ENCODE measurements around the gene AP3B1. TPM values are rescaled to one million over a fixed set of nuclear protein-coding genes. Genes with fewer than 3 reads are reported as not detected.

AP3B1 gene, protein sequence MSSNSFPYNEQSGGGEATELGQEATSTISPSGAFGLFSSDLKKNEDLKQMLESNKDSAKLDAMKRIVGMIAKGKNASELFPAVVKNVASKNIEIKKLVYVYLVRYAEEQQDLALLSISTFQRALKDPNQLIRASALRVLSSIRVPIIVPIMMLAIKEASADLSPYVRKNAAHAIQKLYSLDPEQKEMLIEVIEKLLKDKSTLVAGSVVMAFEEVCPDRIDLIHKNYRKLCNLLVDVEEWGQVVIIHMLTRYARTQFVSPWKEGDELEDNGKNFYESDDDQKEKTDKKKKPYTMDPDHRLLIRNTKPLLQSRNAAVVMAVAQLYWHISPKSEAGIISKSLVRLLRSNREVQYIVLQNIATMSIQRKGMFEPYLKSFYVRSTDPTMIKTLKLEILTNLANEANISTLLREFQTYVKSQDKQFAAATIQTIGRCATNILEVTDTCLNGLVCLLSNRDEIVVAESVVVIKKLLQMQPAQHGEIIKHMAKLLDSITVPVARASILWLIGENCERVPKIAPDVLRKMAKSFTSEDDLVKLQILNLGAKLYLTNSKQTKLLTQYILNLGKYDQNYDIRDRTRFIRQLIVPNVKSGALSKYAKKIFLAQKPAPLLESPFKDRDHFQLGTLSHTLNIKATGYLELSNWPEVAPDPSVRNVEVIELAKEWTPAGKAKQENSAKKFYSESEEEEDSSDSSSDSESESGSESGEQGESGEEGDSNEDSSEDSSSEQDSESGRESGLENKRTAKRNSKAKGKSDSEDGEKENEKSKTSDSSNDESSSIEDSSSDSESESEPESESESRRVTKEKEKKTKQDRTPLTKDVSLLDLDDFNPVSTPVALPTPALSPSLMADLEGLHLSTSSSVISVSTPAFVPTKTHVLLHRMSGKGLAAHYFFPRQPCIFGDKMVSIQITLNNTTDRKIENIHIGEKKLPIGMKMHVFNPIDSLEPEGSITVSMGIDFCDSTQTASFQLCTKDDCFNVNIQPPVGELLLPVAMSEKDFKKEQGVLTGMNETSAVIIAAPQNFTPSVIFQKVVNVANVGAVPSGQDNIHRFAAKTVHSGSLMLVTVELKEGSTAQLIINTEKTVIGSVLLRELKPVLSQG
- total RNA-seq: 47.6 TPM

DNA sequence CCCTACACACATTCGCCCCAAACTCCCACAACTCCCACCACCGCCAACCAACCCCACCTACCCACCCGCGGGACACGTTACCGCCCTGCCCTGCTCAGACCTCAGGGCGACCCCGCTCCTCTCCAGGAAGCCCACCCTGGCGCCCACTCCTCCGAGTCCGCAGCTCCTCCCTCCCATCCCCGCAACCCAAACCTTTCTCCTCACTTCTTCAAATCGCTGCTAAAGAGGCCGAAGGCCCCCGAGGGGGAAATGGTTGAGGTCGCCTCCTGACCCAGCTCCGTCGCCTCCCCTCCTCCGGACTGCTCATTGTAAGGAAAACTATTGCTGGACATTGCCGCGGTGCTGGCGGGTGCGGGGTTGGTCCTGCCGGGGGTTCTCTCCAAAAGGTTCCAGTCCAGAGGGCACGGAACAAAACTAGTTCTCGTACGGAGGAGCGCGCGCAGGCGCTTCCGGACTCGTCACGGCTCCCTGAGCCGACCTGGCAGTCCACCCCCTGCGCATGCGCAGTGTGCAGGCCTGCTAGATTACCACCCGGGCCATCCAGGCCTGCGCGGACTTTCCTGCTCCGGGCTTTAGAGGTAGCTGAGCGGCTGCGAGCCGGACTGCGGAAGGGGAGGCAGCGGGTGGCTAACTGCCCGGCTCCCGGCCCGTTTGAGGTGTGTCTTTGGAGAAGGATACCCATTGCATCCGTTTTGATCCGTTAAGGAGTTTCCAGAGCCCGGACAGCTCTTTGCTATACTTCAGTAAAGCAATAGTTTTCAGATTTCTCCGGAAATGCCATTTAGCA lies at the start of gene AP3B1:
Gene AP3B1 (minus strand): TSS at position 451 of the 787 bp plus-strand sequence. CDS start 119 bp downstream, at position 332.
- peak; percentile 100 for DNase-seq

DNA sequence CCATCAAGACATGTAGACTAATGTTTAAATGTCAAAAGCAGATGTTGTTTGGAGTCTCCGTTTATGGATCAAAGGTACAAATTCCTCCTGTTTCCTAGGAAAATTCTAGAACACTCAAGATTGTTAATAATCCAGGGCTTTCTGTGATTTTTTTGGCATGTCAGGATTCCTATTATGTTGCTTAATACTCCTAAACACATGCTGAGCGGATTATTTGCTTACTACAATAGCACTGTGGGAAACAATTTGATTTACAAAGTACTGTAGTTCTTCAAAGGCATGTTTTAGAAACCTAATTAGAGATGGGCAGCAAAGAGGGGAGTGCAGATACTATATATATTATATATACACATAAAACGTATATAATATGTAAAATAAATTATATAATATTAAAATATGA lies 46.9 kb upstream of the AP3B1 start:
- DNase-seq: no peak

DNA sequence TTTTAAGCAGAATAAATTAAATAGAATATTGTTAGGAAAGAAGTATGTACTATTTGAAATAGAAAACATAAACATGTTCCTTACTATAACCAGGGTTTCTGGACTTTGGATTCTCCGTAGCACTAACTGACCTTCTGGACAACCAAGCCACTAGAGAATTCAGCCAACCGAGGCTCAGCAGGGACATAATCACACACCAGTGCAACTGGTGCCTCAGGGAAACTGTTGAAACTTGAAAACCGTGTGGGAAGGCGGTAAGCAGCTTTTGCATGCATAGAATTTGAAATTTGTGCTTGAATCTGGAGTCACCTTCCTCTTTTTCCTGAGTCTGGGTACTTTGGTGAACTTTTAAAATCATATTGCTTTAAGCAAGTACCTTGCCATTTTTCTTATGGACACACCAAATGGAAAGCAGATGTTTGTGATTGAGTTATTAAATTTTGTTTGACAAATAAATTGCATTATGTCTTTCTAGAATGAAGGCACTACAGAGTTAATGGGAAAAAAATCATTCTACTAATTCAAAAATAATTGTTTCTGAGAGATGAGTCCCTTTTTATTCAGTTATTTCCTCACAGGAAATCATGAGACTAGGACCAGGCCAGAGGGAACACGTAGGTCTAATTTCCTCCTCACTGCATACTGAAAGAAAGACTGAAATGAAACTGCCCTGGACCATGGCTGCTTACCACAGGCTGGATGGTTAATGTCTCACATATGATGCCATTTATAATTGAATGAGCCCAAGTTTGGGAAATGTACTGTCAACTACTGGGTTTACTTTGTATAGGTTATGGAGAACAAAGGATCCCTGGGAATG lies 45.3 kb upstream of the AP3B1 start:
- DNase-seq: no peak

DNA sequence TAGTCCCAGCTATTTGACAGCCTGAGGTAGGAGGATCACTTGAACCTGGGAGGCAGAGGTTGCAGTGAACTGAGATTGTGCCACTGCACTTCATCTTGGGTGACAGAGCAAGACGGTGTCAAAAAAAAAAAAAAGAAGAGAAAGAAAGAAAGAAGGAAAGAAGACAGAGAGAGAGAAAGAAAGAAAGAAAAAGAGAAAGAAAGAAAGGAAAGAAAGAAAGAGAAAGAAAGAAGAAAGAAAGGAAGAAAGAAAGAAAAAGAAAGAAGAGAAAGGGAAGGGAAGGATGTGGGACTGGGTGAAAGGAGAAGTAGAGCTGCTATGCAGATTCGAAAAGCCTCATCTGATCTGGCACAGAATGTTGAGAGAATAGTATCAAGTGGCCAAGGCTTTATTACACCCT lies 42.2 kb upstream of the AP3B1 start:
- no peak for DNase-seq

DNA sequence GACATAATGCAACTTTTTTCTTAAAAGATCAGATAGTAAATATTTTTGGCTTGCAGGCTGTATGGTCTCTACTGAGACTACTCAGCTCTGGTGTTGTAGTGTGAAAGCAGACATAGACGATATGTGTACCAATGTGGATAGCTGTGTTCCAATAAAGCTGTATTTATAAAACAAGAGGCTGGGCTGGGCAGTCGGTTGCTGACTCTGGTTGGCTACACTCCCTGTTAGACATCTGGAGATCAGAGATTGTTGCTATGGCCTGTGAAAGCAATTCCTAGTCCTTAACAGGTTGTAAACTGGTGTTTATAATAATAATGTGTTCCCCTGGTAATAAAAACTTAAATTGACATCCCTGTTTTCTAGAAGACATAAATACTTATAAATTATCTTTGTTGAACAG lies 41.5 kb upstream of the AP3B1 start:
- no peak for DNase-seq

DNA sequence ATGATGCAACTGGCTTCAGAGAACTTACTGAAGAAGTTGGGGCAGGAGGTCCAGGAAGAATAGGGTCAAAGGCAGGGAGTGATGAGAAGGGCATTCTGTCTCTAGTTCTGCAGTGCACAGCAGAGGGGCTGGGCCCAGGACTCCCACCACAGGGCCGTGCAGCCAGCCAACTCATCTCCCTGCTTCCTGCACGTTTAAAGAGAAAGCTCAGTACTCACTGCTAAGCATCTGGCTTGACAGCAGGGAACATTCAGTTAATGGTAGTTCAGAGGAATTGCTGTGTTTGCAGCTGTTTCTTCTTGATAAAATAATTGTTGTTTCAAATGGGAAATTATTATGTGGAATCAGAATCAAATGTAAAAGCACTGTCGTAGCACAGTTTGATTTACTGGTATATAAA lies 40.3 kb upstream of the AP3B1 start:
- no peak for DNase-seq

DNA sequence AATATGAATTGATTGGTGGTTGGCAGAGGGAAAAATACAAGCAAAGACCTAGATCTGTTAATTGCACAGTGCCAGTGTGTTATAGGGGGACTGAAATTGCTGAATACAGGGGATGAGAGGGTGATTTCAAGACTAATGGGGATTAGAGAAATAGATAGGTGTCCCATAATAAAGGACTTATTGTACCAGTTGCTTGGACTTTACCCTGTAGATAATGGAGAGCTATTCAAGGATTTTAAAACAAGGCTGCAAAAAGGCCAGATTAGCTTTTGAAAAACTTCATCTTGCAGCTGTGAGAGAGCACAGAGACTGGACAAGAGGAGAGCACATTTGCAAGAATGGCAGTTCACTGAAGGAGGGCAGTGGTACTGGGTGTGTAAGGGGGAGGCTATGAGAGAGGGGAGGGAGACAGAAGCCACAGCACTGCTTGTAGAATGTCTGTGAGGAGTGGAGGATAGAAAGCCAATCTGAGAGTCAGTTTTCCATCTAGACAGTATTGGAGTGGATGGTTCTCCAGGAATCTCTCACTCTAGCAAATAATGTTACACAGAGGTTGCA lies 37.1 kb upstream of the AP3B1 start:
- DNase-seq: no peak

DNA sequence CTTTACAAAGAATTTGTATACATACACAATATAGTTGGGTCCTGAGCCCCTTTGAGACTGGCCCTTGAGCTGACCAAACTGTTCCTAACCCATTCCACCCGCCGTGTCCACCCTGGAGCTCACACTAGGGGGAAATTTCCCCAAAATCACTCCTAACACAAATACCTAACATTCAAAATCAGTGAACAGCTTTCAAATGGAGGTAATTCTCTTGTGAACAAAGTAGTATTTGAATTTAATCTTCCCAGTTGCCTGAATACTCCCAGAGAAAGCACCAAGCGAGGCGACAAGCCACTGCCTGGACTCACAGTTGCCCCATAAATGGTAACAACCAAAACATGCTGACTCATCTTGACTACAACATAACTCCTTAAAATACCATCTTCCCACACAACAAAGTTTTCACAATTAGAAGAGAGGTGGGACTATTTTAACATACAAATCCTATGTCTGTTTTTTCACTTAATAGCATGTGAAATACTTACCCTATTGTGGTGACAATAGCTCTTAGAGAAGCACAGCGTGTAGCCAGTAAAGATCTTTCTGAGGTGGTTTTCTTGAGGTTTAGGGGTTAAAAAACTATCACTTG lies 34.2 kb upstream of the AP3B1 start:
- no peak for DNase-seq

DNA sequence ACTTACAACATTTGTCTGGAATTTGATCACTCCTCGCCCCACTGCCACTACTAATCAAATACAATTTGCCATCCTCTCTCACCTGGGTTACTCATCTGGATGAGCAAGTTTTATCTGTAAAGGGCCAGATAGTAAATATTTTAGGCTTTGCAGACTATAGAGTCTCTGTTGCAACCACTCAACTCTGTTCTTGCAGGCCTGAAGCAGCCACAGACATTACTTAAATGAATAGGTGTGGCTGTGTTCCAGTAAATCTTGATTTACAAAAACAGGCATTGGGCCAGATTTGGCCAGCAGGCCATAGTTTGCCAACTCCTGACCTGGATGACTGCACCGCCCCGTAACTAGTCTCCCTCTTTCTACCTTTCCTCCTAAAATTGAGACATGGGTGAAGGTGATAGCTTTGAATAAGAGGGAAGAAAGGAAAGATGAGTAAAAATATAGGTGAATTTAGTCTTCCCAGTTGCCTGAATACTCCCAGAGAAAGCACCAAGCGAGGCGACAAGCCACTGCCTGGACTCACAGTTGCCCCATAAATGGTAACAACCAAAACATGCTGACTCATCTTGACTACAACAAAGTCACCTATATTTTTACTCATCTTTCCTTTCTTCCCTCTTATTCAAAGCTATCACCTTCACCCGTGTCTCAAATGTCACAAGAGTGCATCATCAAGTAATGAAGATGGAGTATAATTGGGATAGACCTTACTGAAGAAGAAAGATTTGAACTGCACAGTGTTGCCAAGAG lies 33.4 kb upstream of the AP3B1 start:
- no peak for DNase-seq

DNA sequence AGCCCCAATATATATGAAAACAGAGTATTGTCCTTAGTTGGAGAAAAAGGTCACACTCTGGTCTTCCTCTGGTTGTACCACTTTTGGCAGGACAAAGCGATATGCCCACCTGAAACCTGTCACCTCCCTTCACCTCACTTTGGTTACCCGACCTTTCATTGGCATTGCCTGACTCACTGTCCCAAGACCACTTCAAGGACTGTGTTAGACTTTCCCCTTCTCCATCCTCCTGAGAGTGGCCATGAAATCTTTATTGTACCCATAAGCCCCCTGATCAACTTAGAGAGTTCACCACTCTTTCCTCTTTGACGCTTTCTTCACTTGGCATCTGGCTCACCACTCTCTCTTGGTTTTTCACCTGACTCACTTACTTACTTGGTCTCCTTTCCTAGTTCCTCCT lies 32.4 kb upstream of the AP3B1 start:
- no peak for DNase-seq

DNA sequence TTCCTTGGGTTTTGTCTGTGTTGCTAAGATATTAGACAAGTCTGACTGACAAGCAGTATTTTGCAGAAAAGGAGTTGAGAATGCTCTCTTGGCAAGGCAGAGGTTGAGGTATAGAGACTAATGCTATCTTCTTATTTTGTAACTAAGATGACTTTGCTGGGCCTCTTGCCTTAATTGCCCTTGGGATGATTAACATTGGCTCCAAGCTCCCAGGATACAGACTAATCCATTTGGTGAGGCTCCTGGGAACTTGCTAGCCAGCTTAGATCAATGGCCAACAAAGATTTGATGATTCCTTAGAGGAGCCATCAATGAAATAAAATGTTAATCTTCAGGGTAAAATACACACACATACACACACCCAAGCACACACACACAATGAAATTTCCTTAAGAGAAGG lies 28.7 kb upstream of the AP3B1 start:
- DNase-seq: no peak

DNA sequence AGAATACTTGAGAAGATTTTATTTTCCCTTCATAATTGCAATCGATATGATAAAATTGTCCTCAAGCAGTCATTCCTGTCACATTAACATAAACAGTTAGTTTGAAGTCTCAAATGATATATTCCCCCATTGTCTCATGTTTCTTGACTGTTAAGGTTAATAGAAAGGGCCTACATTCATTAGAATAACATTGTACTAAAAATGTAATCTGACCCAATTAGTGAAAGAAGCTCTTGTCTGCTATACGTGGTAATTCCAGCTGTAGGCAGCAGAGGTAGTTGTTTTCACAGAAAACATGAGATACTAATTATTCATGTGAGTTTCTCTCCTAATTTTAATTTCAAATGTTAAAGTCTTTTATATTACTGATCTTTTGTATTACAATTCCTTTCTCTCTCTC lies 25.9 kb upstream of the AP3B1 start:
- peak; percentile 54 for DNase-seq

DNA sequence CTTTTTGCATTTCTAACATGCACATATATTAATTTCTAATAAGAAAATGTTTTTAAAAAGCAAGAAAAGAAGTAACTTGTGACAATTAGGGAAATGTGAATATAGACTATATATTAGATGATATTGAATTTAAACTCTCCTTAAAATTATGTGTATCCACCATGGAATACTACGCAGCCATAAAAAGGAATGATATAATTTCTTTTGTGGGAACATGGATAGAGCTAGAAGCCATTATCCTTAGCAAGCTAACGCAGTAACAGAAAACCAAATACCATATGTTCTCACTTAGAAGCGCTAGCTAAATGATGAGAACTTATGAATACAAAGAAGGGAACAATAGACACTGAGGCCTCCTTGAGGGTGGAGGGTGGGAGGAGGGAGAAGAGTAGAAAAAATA lies 23.8 kb upstream of the AP3B1 start:
- no peak for DNase-seq

DNA sequence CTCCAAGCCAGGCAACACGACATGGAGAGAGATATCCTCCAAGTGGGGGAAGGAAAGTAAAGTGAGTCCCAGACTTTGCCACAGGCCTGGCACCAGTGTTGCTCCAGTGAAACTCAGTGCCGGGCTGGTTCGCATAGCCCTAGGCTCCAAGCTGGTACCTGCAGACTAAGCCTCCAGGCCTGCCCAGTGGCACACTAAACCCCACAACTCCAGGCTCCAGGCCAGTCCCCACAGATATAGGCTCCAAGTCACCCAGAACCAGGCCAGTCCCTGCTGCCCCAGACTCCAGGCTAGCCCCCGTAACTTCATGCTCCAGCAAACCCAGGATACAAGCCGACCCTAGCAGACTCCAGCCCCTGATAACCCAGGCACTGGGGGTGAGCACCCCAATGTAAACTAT lies 23.0 kb upstream of the AP3B1 start:
- no peak for DNase-seq

DNA sequence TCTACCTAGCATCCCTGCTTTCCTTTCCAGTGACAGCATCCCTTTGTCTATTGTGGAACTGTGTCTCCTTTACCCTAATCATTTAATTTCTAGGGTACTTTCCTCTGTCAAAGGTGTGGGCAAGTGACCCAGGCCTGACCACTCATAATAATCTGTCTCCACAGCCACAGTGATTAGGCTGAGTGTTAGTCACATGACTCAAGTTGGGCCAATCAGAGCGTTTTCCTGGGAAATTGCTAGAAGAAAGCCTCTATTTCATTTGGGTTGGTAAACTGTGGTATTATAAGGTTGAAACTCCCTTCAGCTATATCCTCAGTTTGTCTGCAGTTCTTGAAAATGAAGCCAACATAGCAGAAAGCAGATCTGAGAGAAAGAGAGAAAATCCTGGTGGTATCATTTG lies 14.2 kb upstream of the AP3B1 start:
- no peak for DNase-seq

DNA sequence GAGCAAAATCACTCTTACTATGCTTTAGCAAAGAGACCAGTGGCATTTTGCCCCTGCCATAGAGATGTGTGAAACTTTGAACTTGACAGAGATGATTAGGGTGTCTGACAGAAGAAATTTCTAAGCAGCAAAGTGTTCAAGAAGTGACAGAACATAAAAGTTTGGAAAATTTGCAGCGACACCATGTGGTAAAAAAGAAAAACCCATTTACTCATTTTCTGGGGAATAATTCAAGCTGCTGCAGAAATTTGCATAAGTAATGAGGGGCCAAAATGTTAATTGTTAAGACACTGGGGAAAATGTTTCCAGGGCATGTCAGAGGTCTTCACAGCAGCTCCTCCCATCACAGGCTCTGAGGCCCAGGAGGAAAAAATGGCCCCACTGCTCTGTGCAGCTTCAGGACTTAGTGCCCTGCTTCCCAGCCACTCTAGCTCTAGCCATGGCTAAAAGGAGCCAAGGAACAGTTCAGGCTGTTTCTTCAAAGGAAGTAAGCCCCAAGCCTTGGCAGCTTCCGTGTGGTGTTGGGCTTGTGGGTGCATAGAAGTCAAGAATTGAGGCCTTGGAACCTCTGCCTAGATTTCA lies 6.1 kb upstream of the AP3B1 start:
- peak; percentile 37 for DNase-seq

DNA sequence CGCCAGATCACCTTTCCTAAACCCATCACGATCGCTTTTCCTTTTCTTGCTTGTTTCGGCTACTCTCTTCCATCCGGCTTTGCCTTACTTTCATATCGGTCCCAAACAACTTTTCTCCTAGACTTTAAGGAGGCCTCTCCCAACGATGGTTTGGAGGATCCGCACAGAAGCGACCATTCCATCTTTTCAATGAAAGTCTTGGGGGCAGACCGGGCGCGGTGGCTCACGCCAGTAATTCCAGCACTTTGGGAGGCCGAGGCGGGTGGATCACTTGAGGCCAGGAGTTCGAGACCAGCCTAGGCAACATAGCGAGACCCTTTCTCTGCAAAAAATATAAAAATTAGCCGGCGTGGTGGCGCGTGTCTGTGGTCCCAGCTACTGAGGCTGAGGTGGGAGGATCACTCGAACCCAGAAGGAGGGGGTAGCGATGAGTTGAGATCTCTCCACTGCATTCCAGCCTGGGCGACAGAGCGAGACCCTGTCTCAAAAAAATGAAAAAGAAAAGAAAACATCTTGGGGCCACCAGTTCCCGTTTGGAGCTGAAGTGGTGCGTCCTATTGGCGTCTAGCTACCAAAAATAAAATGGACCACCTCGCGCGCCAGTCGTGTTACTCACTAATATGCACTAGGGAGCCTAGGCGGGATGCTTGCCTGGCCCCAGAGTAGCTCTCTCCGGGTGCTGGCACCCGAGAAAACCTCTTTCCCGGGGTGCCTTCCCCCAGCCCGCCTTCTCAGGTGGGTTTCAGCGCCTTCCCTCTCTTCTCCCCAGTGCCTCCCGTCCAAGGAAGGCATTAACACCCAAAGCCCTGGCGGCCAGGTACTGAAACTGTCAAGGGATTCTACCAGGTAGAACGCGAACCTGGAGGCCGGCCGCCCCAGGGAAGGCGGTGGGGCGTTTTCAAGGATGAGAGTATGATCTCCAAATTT lies 800 bp upstream of the AP3B1 start:
- DNase-seq: peak; percentile 14

DNA sequence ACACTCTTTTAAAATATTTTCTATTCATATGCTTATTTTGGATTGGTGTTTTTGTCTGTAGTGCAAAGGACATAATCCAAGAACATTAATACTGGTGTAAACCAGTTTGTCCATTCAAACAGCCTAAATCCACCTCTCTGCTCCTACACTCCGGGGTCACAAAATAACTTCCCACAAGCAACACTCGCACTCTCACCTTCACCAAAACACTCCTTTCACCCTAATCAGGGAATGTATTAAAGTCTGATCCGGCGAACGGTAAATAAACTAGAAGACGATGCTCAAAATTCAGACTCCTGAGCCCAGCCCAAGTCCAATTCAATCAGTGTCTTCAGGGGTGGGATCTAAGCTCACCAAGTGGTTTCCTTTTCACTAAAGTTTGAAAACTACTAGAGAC lies 649 bp downstream of the AP3B1 start:
- DNase-seq: peak; percentile 36

Measured in tongue (tissue), 2 donors.